Left kidney (tissue), 2 donors: ENCODE measurements around the gene COL11A1. TPM values are rescaled to one million over a fixed set of nuclear protein-coding genes. Genes with fewer than 3 reads are reported as not detected.
"Not testable (repeated sequence)": the region's sequence is repeated elsewhere in the genome, so short reads cannot be mapped to it uniquely, and the experiment has no call there.

Source experiments
- DNase-seq: peaks from one replicate; pipeline ENCODE4 v3.0.0-alpha.2; 2013
- polyA plus RNA-seq: library from polyadenylated mRNA; unstranded; fragments of 120-200 nt; gene quantifications from one replicate; pipeline ENCODE4 v1.2.1, GENCODE V29; 2013; ENCODE audit not compliant: insufficient read length

COL11A1 gene
- polyA plus RNA-seq, 1 donor: 6.9 TPM

- DNase-seq: no peak
Measured at GRCh38 chr1:102834688-102835320, 273.5 kb downstream of the COL11A1 start.

GRCh38 chr1:102833151-102833550, 275.2 kb downstream of the COL11A1 start:
- DNase-seq: no peak

- not testable (repeated sequence) for DNase-seq
Measured at GRCh38 chr1:102826706-102827105, 281.6 kb downstream of the COL11A1 start.
